ENCODE data around the gene KCNAB1.
A peak's percentile ranks its signal among the peaks of the same experiment; 100 is the strongest.

GRCh38 chr3:156150434-156151066 lies 30.2 kb downstream of the KCNAB1 start:
- TF ChIP-seq POLR2A (IDR thresholded peaks at IDR 0.05) (no peak), CTCF (IDR thresholded peaks at IDR 0.05) (peak in 1 of 3 donors; percentile 15)

Data from lower leg skin (tissue), 3 donors.